Activated naive CD8-positive, alpha-beta T cell treated with anti-CD3 and anti-CD28 coated beads, Interleukin-2, amount 10 ng/mL, durations not matched to agents 7 days and 5 days (primary cell): ENCODE data around the gene COTL1. TPM values are rescaled to one million over a fixed set of nuclear protein-coding genes. Genes with fewer than 3 reads are reported as not detected.

Source experiments
- ATAC-seq: fragments of 150-1000 bp; cut with Tn5 transposase; one replicate; pipeline ENCODE4 v1.10.0; 2021; ENCODE audit warnings: low read depth, moderate library complexity
- POLR2A ChIA-PET: fragments of 350-600 bp; sonication (Branson Sonifier 250); formaldehyde crosslinking; loops from one replicate; lab custom pipeline; 2021; ENCODE audit warnings: antibody characterized with exemption; lab: Charles Lee
- DNase-seq: peaks from one replicate; pipeline ENCODE4 v3.0.0; 2021
- H3K27ac Mint-ChIP-seq: one replicate; pipeline ENCODE4 v1.8.0; 2022; ENCODE audit warnings: mild to moderate bottlenecking, mixed read lengths
- H3K27me3 Mint-ChIP-seq: one replicate; pipeline ENCODE4 v1.8.0; 2022; ENCODE audit warnings: mild to moderate bottlenecking, moderate library complexity, mixed read lengths
- H3K36me3 Mint-ChIP-seq: one replicate; pipeline ENCODE4 v1.8.0; 2021; ENCODE audit warnings: mild to moderate bottlenecking, mixed read lengths
- H3K4me1 Mint-ChIP-seq: one replicate; pipeline ENCODE4 v1.8.0; 2021; ENCODE audit warnings: mixed read lengths
- H3K4me3 Mint-ChIP-seq: one replicate; pipeline ENCODE4 v1.8.0; 2022; ENCODE audit warnings: mild to moderate bottlenecking, moderate library complexity, mixed read lengths
- H3K9me3 Mint-ChIP-seq: one replicate; pipeline ENCODE4 v1.8.0; 2021; ENCODE audit warnings: mixed read lengths
- total RNA-seq, 2 experiments: library from RNA; stranded (reverse); gene quantifications; one replicate each; pipeline ENCODE4 v1.2.3, GENCODE V29; 2021

The COTL1 gene
- total RNA-seq, 2 experiments from 2014 or later, result 657 to 664 TPM

GRCh38 chr16:84607061-84607460 lies 10.8 kb downstream of the COTL1 start:
- DNase-seq (no peak), ATAC-seq (no peak)
- H3K4me3 Mint-ChIP-seq, result peak overlapping the region; percentile 68
- peaks cover 79% of the 10 kb centered on the region for H3K4me1 Mint-ChIP-seq
- peaks cover 67% of the 10 kb centered on the region for H3K36me3 Mint-ChIP-seq
- peaks cover 2% of the 10 kb centered on the region for H3K9me3 Mint-ChIP-seq
- POLR2A ChIA-PET, result interaction anchor here (0.8 to 3.9 kb wide), 11 partner anchors 10 to 92 kb away, joined by 3 to 32 read pairs (median 5); partner anchors contain the start of gene COTL1
- peak overlapping the region; percentile 75 for H3K27ac Mint-ChIP-seq
- no peaks in the 10 kb centered on the region for H3K27me3 Mint-ChIP-seq

DNA sequence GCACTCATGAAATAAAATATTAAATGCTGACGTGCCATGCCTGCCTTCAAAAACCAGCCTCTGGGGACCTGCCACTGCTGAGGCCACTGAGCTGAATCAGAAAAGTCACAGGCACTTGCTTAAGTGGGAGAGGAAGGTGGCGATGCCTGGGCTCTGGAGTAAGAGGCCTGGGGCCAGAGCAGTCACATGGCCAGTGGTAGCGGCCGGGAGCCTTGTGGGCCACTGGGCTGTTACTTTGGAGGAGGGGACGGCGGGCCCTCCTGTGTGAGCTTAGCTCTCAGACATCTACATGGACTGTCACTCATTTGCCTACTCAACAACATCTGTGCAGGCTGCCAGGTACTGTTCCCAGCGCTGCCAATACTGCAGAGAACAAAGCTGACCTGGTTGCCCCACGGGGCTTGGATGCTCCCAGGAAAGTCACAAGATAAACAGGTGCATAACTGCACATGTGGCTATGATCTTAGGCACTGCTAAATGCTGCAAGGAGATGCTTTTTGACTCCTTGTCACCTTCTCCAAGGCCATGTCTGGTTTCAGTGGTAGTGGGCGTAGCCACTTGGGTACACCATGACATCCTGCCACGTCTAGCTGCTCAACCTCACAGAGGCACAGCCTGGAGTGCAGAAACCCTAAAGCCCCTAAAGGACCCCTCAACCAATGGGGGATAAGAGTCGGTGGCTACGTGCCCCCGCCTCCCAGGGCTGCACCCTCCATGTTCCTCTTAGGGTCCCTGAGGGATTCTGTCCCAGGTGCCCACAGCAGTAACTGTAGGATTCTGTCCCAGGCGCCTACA lies 11.6 kb downstream of the COTL1 start:
- Mint-ChIP-seq H3K27ac (peak overlapping the region; percentile 75), H3K4me1 (peaks cover 78% of the 10 kb centered on the region), H3K9me3 (peaks cover 2% of the 10 kb centered on the region), H3K27me3 (no peaks in the 10 kb centered on the region), H3K36me3 (peaks cover 66% of the 10 kb centered on the region), H3K4me3 (peak overlapping the region; percentile 68)
- POLR2A ChIA-PET, result interaction anchor here (0.8 to 3.9 kb wide), 11 partner anchors 9 to 92 kb away, joined by 3 to 32 read pairs (median 5); partner anchors contain the start of gene COTL1
- ATAC-seq (peak; percentile 62), DNase-seq (peak; percentile 75)

DNA sequence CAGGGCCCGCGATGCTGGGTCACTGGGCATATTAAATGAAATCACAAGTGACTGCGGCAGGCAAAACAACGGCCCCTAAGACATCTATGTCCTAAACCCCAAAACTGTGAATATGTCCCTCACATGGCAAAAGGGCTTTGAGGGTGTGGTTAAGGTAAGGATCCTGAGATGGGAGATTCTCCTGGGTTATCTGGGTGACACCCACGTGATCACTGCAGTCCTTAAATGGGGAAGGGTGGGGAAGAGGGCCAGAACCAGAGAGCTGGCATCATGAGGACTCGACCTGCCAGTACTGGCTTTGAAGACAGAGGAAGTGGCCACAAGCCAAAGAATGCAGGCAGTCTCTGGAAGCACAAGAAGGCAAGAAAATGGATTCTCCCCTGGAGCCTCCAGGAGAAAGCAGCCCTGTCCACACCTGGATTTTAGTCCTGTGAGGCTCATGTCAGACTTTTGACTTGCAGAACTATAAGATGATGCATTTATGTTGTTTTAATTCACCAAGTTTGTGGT lies 12.5 kb downstream of the COTL1 start:
- Mint-ChIP-seq H3K27ac (peak overlapping the region; percentile 84), H3K36me3 (peaks cover 58% of the 10 kb centered on the region), H3K4me1 (peaks cover 79% of the 10 kb centered on the region), H3K27me3 (no peaks in the 10 kb centered on the region), H3K9me3 (no peaks in the 10 kb centered on the region), H3K4me3 (peak overlapping the region; percentile 25)
- DNase-seq (no peak), ATAC-seq (no peak)
- POLR2A ChIA-PET, result interaction anchor here (1.6 to 3.9 kb wide), 3 partner anchors 11 to 91 kb away, joined by 5 to 24 read pairs (median 21); partner anchors contain the start of gene COTL1

DNA sequence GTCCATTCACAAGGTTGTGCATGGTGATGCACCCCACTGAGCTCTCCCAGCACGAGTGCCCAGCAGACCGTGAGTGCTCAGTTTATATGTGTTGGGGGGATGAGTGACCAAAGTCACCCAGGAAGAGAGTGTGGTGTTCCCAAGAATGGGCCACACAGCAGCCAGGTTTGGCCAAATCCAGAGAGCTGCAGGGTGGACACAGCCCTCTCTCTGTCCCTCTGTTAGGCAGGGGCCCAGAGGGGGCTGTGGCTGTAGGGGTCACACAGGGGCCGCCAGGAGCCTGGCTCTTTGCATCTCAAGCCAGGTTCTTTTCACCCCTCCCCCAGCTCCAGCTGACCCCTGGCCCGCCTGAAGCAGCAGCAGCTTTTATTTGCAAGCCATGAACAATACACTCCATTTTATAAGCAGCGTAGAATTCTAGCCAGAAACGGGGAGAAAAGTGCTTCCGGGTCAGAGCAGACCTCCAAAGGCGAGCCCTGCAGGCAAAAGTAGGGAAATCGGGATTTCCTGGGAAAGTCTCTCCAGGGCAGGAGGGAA lies 13.3 kb downstream of the COTL1 start:
- ATAC-seq, result no peak
- Mint-ChIP-seq H3K36me3 (peaks cover 53% of the 10 kb centered on the region), H3K9me3 (no peaks in the 10 kb centered on the region), H3K4me3 (peak overlapping the region; percentile 68), H3K27ac (peak overlapping the region; percentile 84), H3K27me3 (no peaks in the 10 kb centered on the region), H3K4me1 (peaks cover 79% of the 10 kb centered on the region)
- no peak for DNase-seq
- POLR2A ChIA-PET, result interaction anchor here (0.5 kb wide), 1 partner anchor 44 kb away, joined by 6 read pairs; no protein-coding TSS in a partner anchor

DNA sequence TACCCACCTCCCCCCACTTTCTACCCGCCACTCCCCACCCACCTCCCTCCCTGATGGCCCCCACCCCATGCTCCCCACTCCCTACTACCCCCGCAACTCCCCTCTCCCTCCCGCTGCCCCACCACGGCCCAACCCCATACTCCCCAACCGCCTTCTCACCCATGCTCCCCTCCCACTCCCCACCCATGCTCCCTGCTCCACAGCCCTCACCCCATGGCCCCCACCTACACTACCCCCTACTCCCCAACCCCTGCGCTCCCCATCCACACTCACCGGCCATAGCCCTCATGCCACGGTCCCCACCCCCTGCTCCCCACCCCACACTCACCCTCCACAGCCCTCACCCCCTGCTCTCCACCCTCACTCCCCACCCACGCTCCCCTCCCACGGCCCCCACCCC lies 13.9 kb downstream of the COTL1 start:
- ATAC-seq (no peak), DNase-seq (no peak)
- peaks cover 78% of the 10 kb centered on the region for H3K4me1 Mint-ChIP-seq
- peaks cover 50% of the 10 kb centered on the region for H3K36me3 Mint-ChIP-seq
- peak overlapping the region; percentile 76 for H3K27ac Mint-ChIP-seq
- POLR2A ChIA-PET, result interaction anchor here (0.5 to 1.9 kb wide), 2 partner anchors 43 to 52 kb away, joined by 5 to 6 read pairs; no protein-coding TSS in a partner anchor
- no peaks in the 10 kb centered on the region for H3K9me3 Mint-ChIP-seq
- no peaks in the 10 kb centered on the region for H3K27me3 Mint-ChIP-seq
- H3K4me3 Mint-ChIP-seq, result no peak overlapping the region

- Mint-ChIP-seq H3K9me3 (no peaks in the 10 kb centered on the region), H3K27ac (peak overlapping the region; percentile 76), H3K27me3 (no peaks in the 10 kb centered on the region), H3K36me3 (peaks cover 46% of the 10 kb centered on the region), H3K4me3 (peak overlapping the region; percentile 41), H3K4me1 (peaks cover 74% of the 10 kb centered on the region)
- ATAC-seq, result no peak
- POLR2A ChIA-PET, result interaction anchor here (0.7 to 7.1 kb wide), 5 partner anchors 9 to 84 kb away, joined by 3 to 105 read pairs (median 4); partner anchors contain the start of gene COTL1
- DNase-seq, result no peak
These were observed 14.6 kb downstream of the COTL1 start for GRCh38 chr16:84603140-84603816.

GRCh38 chr16:84600343-84601229 lies 17.3 kb downstream of the COTL1 start:
- POLR2A ChIA-PET, result interaction anchor here (0.7 to 7.1 kb wide), 10 partner anchors 8 to 708 kb away, joined by 4 to 105 read pairs (median 10); partner anchors contain the start of gene COTL1
- DNase-seq, result no peak
- Mint-ChIP-seq H3K4me1 (peaks cover 73% of the 10 kb centered on the region), H3K27ac (peak overlapping the region; percentile 92), H3K4me3 (peak overlapping the region; percentile 80), H3K9me3 (no peaks in the 10 kb centered on the region), H3K36me3 (peaks cover 42% of the 10 kb centered on the region), H3K27me3 (no peaks in the 10 kb centered on the region)
- peak; percentile 57 for ATAC-seq

GRCh38 chr16:84599521-84600202 lies 18.2 kb downstream of the COTL1 start:
- peak; percentile 37 for ATAC-seq
- no peaks in the 10 kb centered on the region for H3K9me3 Mint-ChIP-seq
- POLR2A ChIA-PET, result interaction anchor here (0.7 to 7.1 kb wide), 11 partner anchors 9 to 709 kb away, joined by 3 to 105 read pairs (median 10); partner anchors contain the start of gene COTL1
- peak overlapping the region; percentile 92 for H3K27ac Mint-ChIP-seq
- peaks cover 42% of the 10 kb centered on the region for H3K36me3 Mint-ChIP-seq
- H3K4me1 Mint-ChIP-seq, result peaks cover 75% of the 10 kb centered on the region
- no peaks in the 10 kb centered on the region for H3K27me3 Mint-ChIP-seq
- DNase-seq, result peak; percentile 63
- H3K4me3 Mint-ChIP-seq, result peak overlapping the region; percentile 80

DNA sequence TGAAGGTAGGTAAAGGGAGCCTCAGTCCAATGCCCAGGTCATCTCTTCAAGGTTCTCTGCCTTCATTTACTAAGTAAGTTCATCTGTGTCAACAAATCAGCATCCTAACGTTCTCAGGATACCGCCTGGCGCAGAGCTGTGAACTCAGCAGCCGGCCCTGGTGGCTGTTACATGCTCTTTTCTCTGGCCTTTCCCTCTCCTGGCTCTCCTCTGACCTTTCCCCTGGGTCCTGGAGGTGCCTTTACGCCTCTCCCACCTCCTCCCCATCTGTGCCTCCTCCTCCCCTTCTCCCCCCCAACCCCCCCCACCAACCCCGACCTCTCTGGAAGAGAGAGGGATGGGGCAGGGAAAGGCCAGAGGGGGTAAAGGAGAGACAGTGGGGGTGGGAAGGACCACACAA lies 19.5 kb downstream of the COTL1 start:
- peaks cover 82% of the 10 kb centered on the region for H3K4me1 Mint-ChIP-seq
- no peak for ATAC-seq

GRCh38 chr16:84597931-84598351 lies 19.9 kb downstream of the COTL1 start:
- H3K4me1 Mint-ChIP-seq, result peaks cover 82% of the 10 kb centered on the region
- H3K4me3 Mint-ChIP-seq, result peak overlapping the region; percentile 78
- no peaks in the 10 kb centered on the region for H3K27me3 Mint-ChIP-seq
- no peaks in the 10 kb centered on the region for H3K9me3 Mint-ChIP-seq
- peak; percentile 38 for ATAC-seq
- peak overlapping the region; percentile 93 for H3K27ac Mint-ChIP-seq
- DNase-seq, result peak; percentile 58
- peaks cover 42% of the 10 kb centered on the region for H3K36me3 Mint-ChIP-seq
- POLR2A ChIA-PET, result interaction anchor here (0.6 to 7.1 kb wide), 11 partner anchors 10 to 84 kb away, joined by 3 to 105 read pairs (median 7); partner anchors contain the start of gene COTL1

More for the DNA sequence above, 19.5 kb downstream of the COTL1 start:
- DNase-seq, result no peak
- Mint-ChIP-seq H3K36me3 (peaks cover 45% of the 10 kb centered on the region), H3K27ac (peak overlapping the region; percentile 93), H3K27me3 (no peaks in the 10 kb centered on the region), H3K4me3 (peak overlapping the region; percentile 78), H3K9me3 (no peaks in the 10 kb centered on the region)
- POLR2A ChIA-PET, result interaction anchor here (0.6 to 7.1 kb wide), 8 partner anchors 9 to 84 kb away, joined by 3 to 105 read pairs (median 32); partner anchors contain the start of gene COTL1

GRCh38 chr16:84597528-84597896 lies 20.4 kb downstream of the COTL1 start:
- DNase-seq, result no peak
- H3K4me3 Mint-ChIP-seq, result peak overlapping the region; percentile 78
- peaks cover 44% of the 10 kb centered on the region for H3K36me3 Mint-ChIP-seq
- POLR2A ChIA-PET, result interaction anchor here (0.6 to 7.1 kb wide), 11 partner anchors 10 to 83 kb away, joined by 3 to 105 read pairs (median 7); partner anchors contain the start of gene COTL1
- H3K4me1 Mint-ChIP-seq, result peaks cover 83% of the 10 kb centered on the region
- H3K9me3 Mint-ChIP-seq, result no peaks in the 10 kb centered on the region
- peak; percentile 3 for ATAC-seq
- peak overlapping the region; percentile 93 for H3K27ac Mint-ChIP-seq
- no peaks in the 10 kb centered on the region for H3K27me3 Mint-ChIP-seq
